Measurements from ENCODE around the gene SLAIN1.

DNA sequence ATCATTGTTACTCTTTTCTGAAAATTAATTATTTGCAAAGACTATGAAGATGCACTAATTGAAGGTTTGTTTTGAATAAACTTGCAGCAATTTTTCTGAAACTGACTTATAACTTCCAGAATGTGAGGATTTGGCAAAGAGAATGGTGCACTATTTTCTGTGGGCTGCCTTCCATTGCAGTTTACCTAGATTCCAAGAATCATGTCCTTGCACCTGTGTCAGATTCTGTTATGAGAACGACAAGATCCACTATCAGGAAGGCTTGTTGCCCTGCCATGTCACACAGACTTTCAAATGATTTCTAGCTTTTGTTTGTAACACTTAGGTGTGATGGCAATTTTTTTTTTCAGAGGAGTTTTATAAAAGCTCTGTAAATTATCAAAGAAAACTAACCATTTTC, 5.6 kb upstream of the SLAIN1 start:
- TF ChIP-seq, protein P1, sequence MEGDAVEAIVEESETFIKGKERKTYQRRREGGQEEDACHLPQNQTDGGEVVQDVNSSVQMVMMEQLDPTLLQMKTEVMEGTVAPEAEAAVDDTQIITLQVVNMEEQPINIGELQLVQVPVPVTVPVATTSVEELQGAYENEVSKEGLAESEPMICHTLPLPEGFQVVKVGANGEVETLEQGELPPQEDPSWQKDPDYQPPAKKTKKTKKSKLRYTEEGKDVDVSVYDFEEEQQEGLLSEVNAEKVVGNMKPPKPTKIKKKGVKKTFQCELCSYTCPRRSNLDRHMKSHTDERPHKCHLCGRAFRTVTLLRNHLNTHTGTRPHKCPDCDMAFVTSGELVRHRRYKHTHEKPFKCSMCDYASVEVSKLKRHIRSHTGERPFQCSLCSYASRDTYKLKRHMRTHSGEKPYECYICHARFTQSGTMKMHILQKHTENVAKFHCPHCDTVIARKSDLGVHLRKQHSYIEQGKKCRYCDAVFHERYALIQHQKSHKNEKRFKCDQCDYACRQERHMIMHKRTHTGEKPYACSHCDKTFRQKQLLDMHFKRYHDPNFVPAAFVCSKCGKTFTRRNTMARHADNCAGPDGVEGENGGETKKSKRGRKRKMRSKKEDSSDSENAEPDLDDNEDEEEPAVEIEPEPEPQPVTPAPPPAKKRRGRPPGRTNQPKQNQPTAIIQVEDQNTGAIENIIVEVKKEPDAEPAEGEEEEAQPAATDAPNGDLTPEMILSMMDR (conservative IDR thresholded peaks at IDR 0.05; ENCODE audit: low read depth, low read length), result no peak
- TF ChIP-seq RAD21 (IDR thresholded peaks at IDR 0.05; ENCODE audit: low read length) (no peak), BHLHE40 (IDR thresholded peaks at IDR 0.05; ENCODE audit: low read depth, low read length) (no peak), MAFK (IDR thresholded peaks at IDR 0.05; ENCODE audit: low read depth, low read length) (no peak), POLR2A (IDR thresholded peaks at IDR 0.05; ENCODE audit: low read depth, low read length) (no peak), SMC3 (IDR thresholded peaks at IDR 0.05; ENCODE audit: low read depth, low read length) (no peak), MXI1 (IDR thresholded peaks at IDR 0.05; ENCODE audit: borderline replicate concordance, low read depth, low read length) (no peak), MAZ (IDR thresholded peaks at IDR 0.05; ENCODE audit: borderline replicate concordance, low read depth, low read length) (no peak), CEBPB (IDR thresholded peaks at IDR 0.05; ENCODE audit: low read depth, low read length) (no peak), RFX5 (IDR thresholded peaks at IDR 0.05; ENCODE audit: low read depth, low read length) (no peak), FOS (IDR thresholded peaks at IDR 0.05; ENCODE audit: low read depth, low read length) (no peak), NFE2L2 (IDR thresholded peaks at IDR 0.05; ENCODE audit: low read depth, low read length) (no peak)
- TF ChIP-seq, protein P2, sequence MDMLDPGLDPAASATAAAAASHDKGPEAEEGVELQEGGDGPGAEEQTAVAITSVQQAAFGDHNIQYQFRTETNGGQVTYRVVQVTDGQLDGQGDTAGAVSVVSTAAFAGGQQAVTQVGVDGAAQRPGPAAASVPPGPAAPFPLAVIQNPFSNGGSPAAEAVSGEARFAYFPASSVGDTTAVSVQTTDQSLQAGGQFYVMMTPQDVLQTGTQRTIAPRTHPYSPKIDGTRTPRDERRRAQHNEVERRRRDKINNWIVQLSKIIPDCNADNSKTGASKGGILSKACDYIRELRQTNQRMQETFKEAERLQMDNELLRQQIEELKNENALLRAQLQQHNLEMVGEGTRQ (IDR thresholded peaks at IDR 0.05; ENCODE audit: low read depth, low read length), result no peak
- TF ChIP-seq, protein P3, sequence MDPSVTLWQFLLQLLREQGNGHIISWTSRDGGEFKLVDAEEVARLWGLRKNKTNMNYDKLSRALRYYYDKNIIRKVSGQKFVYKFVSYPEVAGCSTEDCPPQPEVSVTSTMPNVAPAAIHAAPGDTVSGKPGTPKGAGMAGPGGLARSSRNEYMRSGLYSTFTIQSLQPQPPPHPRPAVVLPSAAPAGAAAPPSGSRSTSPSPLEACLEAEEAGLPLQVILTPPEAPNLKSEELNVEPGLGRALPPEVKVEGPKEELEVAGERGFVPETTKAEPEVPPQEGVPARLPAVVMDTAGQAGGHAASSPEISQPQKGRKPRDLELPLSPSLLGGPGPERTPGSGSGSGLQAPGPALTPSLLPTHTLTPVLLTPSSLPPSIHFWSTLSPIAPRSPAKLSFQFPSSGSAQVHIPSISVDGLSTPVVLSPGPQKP (IDR thresholded peaks at IDR 0.05; ENCODE audit: borderline replicate concordance, low read depth, low read length), result no peak
